WTC11 (cell line): Measurements from ENCODE around the gene HRH4.

Experiments
- CTCF ChIP-seq: fragments of 200-600 bp; IDR thresholded peaks from 2 replicates; pipeline ENCODE4 v1.8.0; 2022; ENCODE audit warnings: antibody characterized with exemption
- E2F1 ChIP-seq: sonication (generic); formaldehyde crosslinking; IDR thresholded peaks from 2 replicates; pipeline ENCODE4 v1.8.0; 2022; ENCODE audit warnings: mild to moderate bottlenecking, missing genetic modification reagents
- FOXP1 ChIP-seq: sonication (generic); formaldehyde crosslinking; IDR thresholded peaks from 2 replicates; pipeline ENCODE4 v1.8.0; 2022; ENCODE audit warnings: missing genetic modification reagents, mild to moderate bottlenecking, moderate library complexity, borderline replicate concordance
- GABPB1 ChIP-seq: sonication (generic); formaldehyde crosslinking; IDR thresholded peaks from 2 replicates; pipeline ENCODE4 v1.8.1; 2023; ENCODE audit warnings: mild to moderate bottlenecking, missing genetic modification reagents
- MAX ChIP-seq: sonication (generic); formaldehyde crosslinking; IDR thresholded peaks from 2 replicates; pipeline ENCODE4 v1.8.0; 2022; ENCODE audit warnings: mild to moderate bottlenecking, missing genetic modification reagents
- NFE2L1 ChIP-seq: sonication (generic); formaldehyde crosslinking; IDR thresholded peaks from 2 replicates; pipeline ENCODE4 v1.8.1; 2023; ENCODE audit warnings: missing genetic modification reagents
- NR2C2 ChIP-seq: sonication (generic); formaldehyde crosslinking; IDR thresholded peaks from 2 replicates; pipeline ENCODE4 v1.8.0; 2022; ENCODE audit warnings: mild to moderate bottlenecking, missing genetic modification reagents
- PREB ChIP-seq: sonication (generic); formaldehyde crosslinking; IDR thresholded peaks from 2 replicates; pipeline ENCODE4 v1.8.1; 2022; ENCODE audit warnings: mild to moderate bottlenecking, missing genetic modification reagents, moderate library complexity, borderline replicate concordance
- USF2 ChIP-seq: sonication (generic); formaldehyde crosslinking; IDR thresholded peaks from 2 replicates; pipeline ENCODE4 v1.8.1; 2023; ENCODE audit warnings: mild to moderate bottlenecking, missing genetic modification reagents, moderate library complexity
- ZNF671 ChIP-seq: fragments of 250-450 bp; sonication (Bioruptor Pico); IDR thresholded peaks from 2 replicates; pipeline ENCODE4 v1.8.0; 2021; ENCODE audit warnings: mild to moderate bottlenecking

- TF ChIP-seq CTCF: no peak
- no peak for TF ChIP-seq NR2C2 (CRISPR knock-in tag)
- no peak for TF ChIP-seq GABPB1 (CRISPR knock-in tag)
- no peak for TF ChIP-seq NFE2L1 (CRISPR knock-in tag)
- no peak for TF ChIP-seq PREB (CRISPR knock-in tag)
- no peak for TF ChIP-seq FOXP1
- no peak for TF ChIP-seq ZNF671
- no peak for TF ChIP-seq MAX
- no peak for TF ChIP-seq E2F1 (CRISPR knock-in tag)
- TF ChIP-seq USF2 (CRISPR knock-in tag): no peak
Observed at GRCh38 chr18:24517554-24517953, 57.1 kb downstream of the HRH4 start.
